Astrocyte (in vitro differentiated cells and primary cell): Measurements from ENCODE around the gene RDH13. TPM values are rescaled to one million over a fixed set of nuclear protein-coding genes. Genes with fewer than 3 reads are reported as not detected.

Experiments
- DNase-seq: peaks from one replicate; pipeline ENCODE4 v3.0.0-alpha.2; 2010; ENCODE audit warnings: low read depth
- FAIRE-seq: peaks from 2 replicates; lab custom pipeline; 2011; peaks lifted over from hg19 to GRCh38; lab: Jason Lieb, UNC
- H2AFZ ChIP-seq: 2 replicates; pipeline ENCODE4 v1.6.0; 2012; ENCODE audit warnings: low read depth, low read length, inconsistent platforms
- H3K27ac ChIP-seq: 2 replicates; pipeline ENCODE4 v1.5.1; 2011; ENCODE audit warnings: low read depth, low read length, inconsistent platforms
- H3K27me3 ChIP-seq: 2 replicates; pipeline ENCODE4 v1.6.0; 2011; ENCODE audit warnings: low read length, inconsistent platforms; ENCODE audit not compliant: insufficient read depth
- H3K36me3 ChIP-seq: 2 replicates; pipeline ENCODE4 v1.5.1; 2011; ENCODE audit warnings: low read length, inconsistent platforms; ENCODE audit not compliant: insufficient read depth
- H3K4me1 ChIP-seq: 2 replicates; pipeline ENCODE4 v1.5.1; 2011; ENCODE audit warnings: low read length, inconsistent platforms; ENCODE audit not compliant: insufficient read depth
- H3K4me2 ChIP-seq: 2 replicates; pipeline ENCODE4 v1.6.0; 2012; ENCODE audit warnings: low read length, inconsistent platforms
- H3K4me3 ChIP-seq: 2 replicates; pipeline ENCODE4 v1.5.1; 2011; ENCODE audit warnings: low read depth, mild to moderate bottlenecking, low read length, inconsistent platforms; ENCODE audit not compliant: insufficient read depth
- H3K79me2 ChIP-seq: 2 replicates; pipeline ENCODE4 v1.6.0; 2012; ENCODE audit warnings: mild to moderate bottlenecking, low read length, inconsistent platforms; ENCODE audit not compliant: insufficient read depth
- H3K9ac ChIP-seq: 2 replicates; pipeline ENCODE4 v1.6.0; 2012; ENCODE audit warnings: mild to moderate bottlenecking, low read length, inconsistent platforms
- H3K9me3 ChIP-seq: 2 replicates; pipeline ENCODE4 v1.5.1; 2012; ENCODE audit warnings: low read depth, mild to moderate bottlenecking, low read length, inconsistent platforms; ENCODE audit not compliant: insufficient read depth
- H4K20me1 ChIP-seq: 2 replicates; pipeline ENCODE4 v1.6.0; 2012; ENCODE audit warnings: low read length, inconsistent platforms; ENCODE audit not compliant: insufficient read depth
- H3K27ac Mint-ChIP-seq: one replicate; pipeline ENCODE4 v1.8.0; 2021; ENCODE audit warnings: mild to moderate bottlenecking, mixed read lengths; ENCODE audit not compliant: unreplicated experiment
- H3K27me3 Mint-ChIP-seq: one replicate; pipeline ENCODE4 v1.8.0; 2021; ENCODE audit warnings: low read depth, mixed read lengths; ENCODE audit not compliant: unreplicated experiment
- H3K36me3 Mint-ChIP-seq: one replicate; pipeline ENCODE4 v1.8.0; 2021; ENCODE audit warnings: low read depth, mixed read lengths; ENCODE audit not compliant: unreplicated experiment
- H3K4me1 Mint-ChIP-seq: one replicate; pipeline ENCODE4 v1.8.0; 2021; ENCODE audit warnings: low read depth, mixed read lengths; ENCODE audit not compliant: unreplicated experiment
- H3K4me3 Mint-ChIP-seq: one replicate; pipeline ENCODE4 v1.8.0; 2021; ENCODE audit warnings: mild to moderate bottlenecking, moderate library complexity, mixed read lengths; ENCODE audit not compliant: unreplicated experiment
- H3K9me3 Mint-ChIP-seq: one replicate; pipeline ENCODE4 v1.8.0; 2021; ENCODE audit warnings: mild to moderate bottlenecking, mixed read lengths; ENCODE audit not compliant: unreplicated experiment
- CTCF ChIP-seq: IDR thresholded peaks from 2 replicates; pipeline ENCODE4 v1.5.1; 2011; ENCODE audit warnings: low read depth, mild to moderate bottlenecking, inconsistent platforms, low read length, moderate library complexity; ENCODE audit not compliant: insufficient read depth
- EZH2 ChIP-seq: IDR thresholded peaks from 2 replicates; pipeline ENCODE4 v1.6.1; 2012; ENCODE audit warnings: mild to moderate bottlenecking, low read length, inconsistent platforms; ENCODE audit not compliant: insufficient read depth
- total RNA-seq: library from RNA; stranded (reverse); gene quantifications from 2 replicates; pipeline ENCODE4 v1.2.1, GENCODE V29; 2021

Gene RDH13
- total RNA-seq, 1 donor from 2014 or later, result 22.6 TPM

- H2AFZ ChIP-seq, result no peak overlapping the region
- H3K4me3 ChIP-seq, result no peak overlapping the region
Observed at GRCh38 chr19:55096061-55096701, 33.2 kb upstream of the RDH13 start.

DNA sequence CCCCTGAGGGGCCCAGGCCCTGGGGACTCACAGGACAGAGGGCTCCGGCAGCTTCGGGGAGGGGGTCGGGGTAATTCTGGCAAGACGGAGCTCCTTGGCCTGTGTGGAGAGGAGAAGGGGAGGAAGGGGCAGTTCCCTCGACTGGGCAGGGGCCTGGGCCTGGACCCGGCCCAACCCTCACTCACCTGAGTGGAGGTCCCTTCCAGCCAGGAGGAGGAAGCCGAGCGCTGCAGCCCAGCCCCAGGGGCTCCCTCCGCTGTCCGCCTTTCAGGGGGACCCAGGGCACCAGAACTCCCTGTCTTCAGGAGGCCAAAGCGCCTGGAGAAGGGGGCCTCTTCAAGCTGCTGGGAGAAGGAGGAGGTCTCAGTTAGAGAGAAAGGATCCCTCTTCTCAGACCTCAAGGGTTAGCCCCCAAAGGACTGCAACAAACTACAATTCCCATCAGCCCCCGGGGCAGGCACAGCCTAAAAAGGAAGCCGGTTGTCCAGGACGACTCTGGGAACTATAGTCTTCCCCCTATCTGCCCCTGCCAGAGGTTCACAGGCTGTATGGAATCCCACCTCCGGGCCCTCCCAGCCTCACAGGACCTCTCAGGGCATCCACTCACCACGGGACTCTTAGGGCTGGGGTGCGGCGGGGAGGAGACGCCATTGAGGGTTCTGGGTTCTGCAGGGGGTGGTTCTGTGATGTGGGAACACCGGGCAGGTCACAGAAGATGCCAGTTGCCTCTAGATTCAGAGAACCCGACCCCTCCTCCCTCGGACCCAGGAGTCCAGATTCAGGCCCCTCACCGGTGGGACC lies 32.5 kb upstream of the RDH13 start:
- H3K4me3 ChIP-seq, result no peak overlapping the region
- H3K27ac ChIP-seq, result no peak overlapping the region
- Mint-ChIP-seq H3K36me3 (peaks cover 11% of the 10 kb centered on the region), H3K27me3 (no peaks in the 10 kb centered on the region), H3K4me1 (no peaks in the 10 kb centered on the region), H3K27ac (no peak overlapping the region), H3K9me3 (no peaks in the 10 kb centered on the region), H3K4me3 (no peak overlapping the region)
- no peak overlapping the region for H3K4me2 ChIP-seq
- no peaks in the 10 kb centered on the region for H3K9me3 ChIP-seq
- no peaks in the 10 kb centered on the region for H3K27me3 ChIP-seq
- no peaks in the 10 kb centered on the region for H3K36me3 ChIP-seq
- H3K4me1 ChIP-seq, result no peaks in the 10 kb centered on the region
- DNase-seq (no peak), FAIRE-seq (no peak)
- no peak overlapping the region for H3K9ac ChIP-seq
- H2AFZ ChIP-seq, result no peak overlapping the region
- TF ChIP-seq EZH2 (no peak), CTCF (no peak)
- peaks cover 30% of the 10 kb centered on the region for H4K20me1 ChIP-seq
- peaks cover 8% of the 10 kb centered on the region for H3K79me2 ChIP-seq

More at GRCh38 chr19:55096061-55096701, 33.2 kb upstream of the RDH13 start:
- H3K4me1 ChIP-seq, result no peaks in the 10 kb centered on the region
- Mint-ChIP-seq H3K27ac (no peak overlapping the region), H3K9me3 (no peaks in the 10 kb centered on the region), H3K27me3 (no peaks in the 10 kb centered on the region), H3K4me1 (no peaks in the 10 kb centered on the region), H3K4me3 (no peak overlapping the region), H3K36me3 (peaks cover 11% of the 10 kb centered on the region)
- DNase-seq (no peak), FAIRE-seq (no peak)
- TF ChIP-seq CTCF, result no peak
- TF ChIP-seq EZH2, result no peak
- no peak overlapping the region for H3K27ac ChIP-seq
- H3K27me3 ChIP-seq, result no peaks in the 10 kb centered on the region
- no peaks in the 10 kb centered on the region for H3K9me3 ChIP-seq
- H3K79me2 ChIP-seq, result peaks cover 8% of the 10 kb centered on the region
- H3K36me3 ChIP-seq, result no peaks in the 10 kb centered on the region
- H3K4me2 ChIP-seq, result no peak overlapping the region
- no peak overlapping the region for H3K9ac ChIP-seq
- H4K20me1 ChIP-seq, result peaks cover 32% of the 10 kb centered on the region
